Urinary bladder (tissue), 4 donors: ENCODE data around the gene EML5. TPM values are rescaled to one million over a fixed set of nuclear protein-coding genes. Genes with fewer than 3 reads are reported as not detected.
A peak's percentile ranks its signal among the peaks of the same experiment; 100 is the strongest.

Source experiments
- DNase-seq: peaks from one replicate; pipeline ENCODE4 v3.0.0-alpha.2; 2015; ENCODE audit errors: extremely low spot score
- H3K27ac ChIP-seq: one replicate; pipeline ENCODE4 v1.5.1; 2013; ENCODE audit warnings: low read depth, mild to moderate bottlenecking, moderate library complexity
- H3K36me3 ChIP-seq: one replicate; pipeline ENCODE4 v1.6.1; 2013; ENCODE audit warnings: mild to moderate bottlenecking, moderate library complexity; ENCODE audit not compliant: insufficient read depth
- H3K4me1 ChIP-seq: one replicate; pipeline ENCODE4 v1.6.1; 2013; ENCODE audit warnings: mild to moderate bottlenecking, moderate library complexity; ENCODE audit not compliant: insufficient read depth
- H3K4me3 ChIP-seq: one replicate; pipeline ENCODE4 v1.5.1; 2013; ENCODE audit warnings: low read depth, low read length
- WGBS: extraction: QIAGEN DNeasy Blood & Tissue Kit; methylation state at CpG from one replicate; pipeline ENCODE4 v1.1.7; 2013; 5-methylcytosine and 5-hydroxymethylcytosine counted together
- polyA plus RNA-seq: library from polyadenylated mRNA; stranded (reverse); fragments of 200-250 nt; gene quantifications from one replicate; pipeline ENCODE4 v1.2.3, GENCODE V29; 2013
- small RNA-seq: library from RNA; depleted of rRNA; stranded (forward); fragments of <200 nt; gene quantifications from one replicate; pipeline ENCODE3, GENCODE V24; 2014
- total RNA-seq: library from RNA; depleted of rRNA; stranded (reverse); fragments of >200 nt; gene quantifications from one replicate; pipeline ENCODE4 v1.2.3, GENCODE V29; 2014
- donor health status: healthy with polysubstance abuse.
- donor health status: healthy.

The EML5 gene
- total and polyA plus RNA-seq, 2 donors, result 0.60 to 7.0 TPM

DNA sequence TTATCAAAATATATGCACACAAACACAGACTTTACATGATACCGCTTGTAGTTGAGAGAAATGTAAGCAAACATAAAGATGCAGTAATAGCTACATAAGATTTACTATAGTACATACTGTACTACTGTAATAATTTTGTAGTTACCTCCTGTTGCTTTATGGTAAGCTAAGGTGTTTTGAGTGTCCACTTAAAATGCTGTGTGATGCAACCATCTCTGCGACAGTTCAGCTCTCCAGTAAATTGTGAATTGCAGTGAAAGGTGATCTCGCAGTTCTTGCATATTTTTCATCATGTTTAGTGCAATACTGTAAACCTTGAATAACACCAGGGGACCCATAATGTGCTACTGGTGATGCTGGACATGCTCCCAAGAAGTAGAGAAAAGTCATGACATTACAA, 208.3 kb downstream of the EML5 start:
- 95% methylated on average over 3 of the region's 3 CpGs for WGBS
- no peaks in the 10 kb centered on the region for H3K4me1 ChIP-seq
- H3K4me3 ChIP-seq, result no peak overlapping the region
- H3K36me3 ChIP-seq, result no peaks in the 10 kb centered on the region
- no peak overlapping the region for H3K27ac ChIP-seq
- no peak for DNase-seq

DNA sequence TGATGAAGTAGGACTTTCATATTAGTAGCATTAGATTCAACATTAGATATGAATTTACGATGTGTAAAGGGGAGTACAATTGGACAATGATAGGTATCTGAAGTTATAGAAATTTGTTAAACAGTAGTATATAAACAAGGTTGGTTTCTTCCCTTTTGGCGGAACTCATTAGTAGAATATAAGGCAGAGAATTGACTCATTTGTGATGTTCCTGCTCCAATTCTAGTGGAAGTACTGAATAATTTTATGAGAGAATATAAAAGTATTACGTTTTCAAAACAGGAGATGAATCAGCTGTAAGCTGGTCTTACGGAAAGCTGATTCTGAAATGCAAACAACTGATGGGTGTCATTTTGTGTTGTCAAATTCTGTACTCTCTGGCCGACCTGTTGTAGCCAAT, 216.5 kb downstream of the EML5 start:
- Histone ChIP-seq H3K27ac (no peak overlapping the region), H3K4me1 (no peaks in the 10 kb centered on the region), H3K36me3 (peaks cover 11% of the 10 kb centered on the region), H3K4me3 (no peak overlapping the region)
- DNase-seq, result no peak
- WGBS, result 90% methylated on average over 5 of the region's 5 CpGs

DNA sequence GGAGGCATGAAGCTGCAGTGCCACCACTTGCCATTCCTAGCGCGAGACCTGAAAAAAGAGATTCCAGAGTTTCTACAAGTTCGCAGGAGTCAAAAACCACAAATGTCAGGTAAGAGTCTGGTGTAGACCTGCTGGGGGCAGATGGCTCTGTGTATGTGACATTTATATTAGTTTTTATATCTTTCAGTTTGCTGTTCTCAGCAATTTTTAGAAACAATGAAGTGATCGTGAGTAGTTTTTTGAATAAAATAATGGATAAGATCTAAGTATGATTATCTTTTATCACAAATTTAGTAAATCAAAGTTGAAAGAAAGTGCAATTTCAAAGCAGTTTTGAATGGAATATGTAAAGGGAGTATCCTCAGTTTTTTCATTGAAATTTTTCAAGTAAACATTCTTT, 220.6 kb downstream of the EML5 start:
- H3K4me1 ChIP-seq, result no peaks in the 10 kb centered on the region
- H3K36me3 ChIP-seq, result peaks cover 20% of the 10 kb centered on the region
- 94% methylated on average over 4 of the region's 4 CpGs for WGBS

DNA sequence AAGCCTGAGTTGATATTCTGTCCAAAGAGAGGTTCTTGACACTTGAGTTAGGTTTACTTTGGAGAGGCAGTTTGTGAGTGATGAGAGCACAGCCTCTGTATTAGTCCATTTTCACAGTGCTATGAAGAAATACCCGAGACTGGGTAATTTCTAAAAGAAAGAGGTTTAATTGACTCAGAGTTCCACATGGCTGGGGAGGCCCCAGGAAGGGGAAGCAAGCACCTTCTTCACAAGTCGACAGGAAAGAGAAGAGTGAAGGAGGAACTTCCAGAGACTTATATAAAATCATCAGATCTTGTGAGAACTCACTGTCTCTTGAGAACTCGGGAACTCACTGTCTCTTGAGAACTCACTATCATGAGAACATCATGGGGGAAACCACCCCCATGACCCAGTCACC, 224.6 kb downstream of the EML5 start:
- Histone ChIP-seq H3K27ac (no peak overlapping the region), H3K36me3 (peaks cover 11% of the 10 kb centered on the region), H3K4me1 (no peaks in the 10 kb centered on the region), H3K4me3 (no peak overlapping the region)
- DNase-seq, result no peak
- 77% methylated on average over 3 of the region's 3 CpGs for WGBS

More for the DNA sequence above, 220.6 kb downstream of the EML5 start:
- Histone ChIP-seq H3K27ac (no peak overlapping the region), H3K4me3 (no peak overlapping the region)
- DNase-seq, result no peak

DNA sequence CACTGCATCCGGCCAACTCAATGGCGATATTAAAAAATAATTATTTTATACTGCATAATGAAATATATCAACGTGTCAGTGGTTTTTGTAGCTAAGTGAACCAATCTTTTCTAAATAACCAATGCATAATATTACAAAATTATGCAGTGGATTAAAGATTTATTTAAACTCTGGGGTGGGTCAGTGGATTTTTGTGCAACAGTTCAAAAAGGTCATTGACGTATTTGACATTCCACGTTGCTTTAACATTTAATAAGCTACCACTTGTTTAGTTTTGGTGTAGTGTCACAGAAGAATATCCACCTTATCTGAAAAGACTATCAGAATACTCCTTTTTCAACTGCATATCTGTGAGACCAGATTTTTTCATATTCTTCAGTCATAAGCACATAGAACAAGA, 227.3 kb downstream of the EML5 start:
- DNase-seq, result no peak
- no peak overlapping the region for H3K4me3 ChIP-seq
- H3K27ac ChIP-seq, result no peak overlapping the region
- H3K4me1 ChIP-seq, result no peaks in the 10 kb centered on the region
- peaks cover 8% of the 10 kb centered on the region for H3K36me3 ChIP-seq
- WGBS, result 90% methylated on average over 5 of the region's 5 CpGs

DNA sequence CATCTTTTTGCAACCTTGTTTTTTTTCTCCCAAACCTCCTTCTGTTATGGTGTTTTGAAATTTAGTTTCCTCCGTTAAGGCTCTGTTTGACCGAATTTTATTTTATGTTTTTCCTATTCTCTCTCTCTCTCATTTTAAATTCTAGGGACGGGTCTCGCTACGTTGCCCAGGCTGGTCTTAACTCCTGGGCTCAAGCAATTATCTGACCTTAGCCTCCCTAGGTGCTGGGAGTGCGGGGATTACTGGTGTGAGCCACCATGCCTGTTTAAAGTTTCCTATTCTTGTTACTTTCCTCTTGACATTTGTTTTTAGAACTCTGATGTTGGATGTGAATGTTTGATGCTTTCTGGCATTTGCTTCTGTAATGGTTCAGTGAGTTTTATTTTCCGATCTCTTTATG, 228.9 kb downstream of the EML5 start:
- Histone ChIP-seq H3K27ac (no peak overlapping the region), H3K36me3 (peaks cover 4% of the 10 kb centered on the region)
- WGBS, result 32% methylated on average over 7 of the region's 7 CpGs

DNA sequence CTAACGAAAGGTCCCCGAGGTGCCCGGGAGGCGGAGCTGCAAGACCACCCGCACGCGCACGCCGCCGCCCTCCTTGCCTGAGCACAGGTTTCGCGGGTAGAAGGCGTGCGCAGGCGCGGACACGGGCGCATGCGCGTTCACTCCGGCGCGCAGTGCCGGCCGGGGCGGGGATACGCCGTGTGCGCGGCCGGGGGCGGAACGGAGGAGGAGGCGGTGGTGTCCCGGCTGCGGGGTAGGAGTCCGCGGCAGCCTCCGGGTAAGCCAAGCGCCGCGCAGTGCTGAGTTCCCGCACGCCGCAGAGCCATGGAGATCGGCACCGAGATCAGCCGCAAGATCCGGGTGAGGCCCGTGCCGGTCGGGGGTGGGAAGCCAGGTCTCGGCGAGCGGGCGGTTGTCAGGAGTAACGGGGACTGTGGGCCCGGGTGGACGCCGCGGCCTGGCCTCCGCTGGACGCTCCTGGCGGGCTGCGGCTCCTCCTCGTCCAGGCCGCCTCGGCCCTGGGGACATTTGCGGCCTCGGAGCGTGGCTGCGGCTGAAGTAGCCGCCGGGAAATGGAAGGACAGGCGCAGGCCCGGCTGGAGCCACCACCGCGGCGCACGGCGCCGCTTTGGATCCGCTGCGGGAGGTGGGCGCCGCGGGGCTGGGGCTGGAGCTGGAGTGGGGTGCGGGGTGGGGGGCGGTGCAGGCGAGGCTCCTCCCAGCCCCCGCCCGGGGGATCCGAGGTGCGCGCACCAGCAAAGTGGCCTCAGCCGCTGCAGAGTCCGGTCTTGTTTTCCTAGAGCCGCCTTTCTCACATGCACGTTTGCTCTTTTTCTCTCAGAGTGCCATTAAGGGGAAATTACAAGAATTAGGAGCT, 229.7 kb downstream of the EML5 start, which contains the start of gene ZC3H14:
Gene ZC3H14 (plus strand): TSS at position 207 of the 856 bp plus-strand sequence. CDS start 97 bp downstream, at position 304.
- DNase-seq, result peak; percentile 45
- Histone ChIP-seq H3K4me3 (peak within 1 kb of the TSS; percentile 98), H3K27ac (peak within 1 kb of the TSS; percentile 93), H3K36me3 (no peaks in the 10 kb centered on the region), H3K4me1 (no peaks in the 10 kb centered on the region)
- WGBS, result under 1% methylated on average over 99 of the region's 99 CpGs

More for the DNA sequence above, 228.9 kb downstream of the EML5 start:
- peak overlapping the region; percentile 98 for H3K4me3 ChIP-seq
- H3K4me1 ChIP-seq, result no peaks in the 10 kb centered on the region
- DNase-seq, result no peak

DNA sequence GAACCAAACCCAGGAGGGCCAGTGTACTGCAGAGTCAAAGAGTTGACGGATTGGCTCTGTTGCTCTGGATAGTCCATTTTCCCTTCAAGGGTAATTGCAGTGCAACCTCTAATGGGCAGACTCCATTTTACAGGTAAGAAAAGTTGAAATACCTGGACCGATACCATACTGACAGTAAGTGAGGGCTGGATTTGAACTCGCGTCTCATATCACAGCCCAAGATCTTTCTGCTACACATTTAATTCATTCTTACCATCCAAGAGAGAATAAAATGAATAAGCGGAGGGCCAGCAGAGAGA, 230.3 kb downstream of the EML5 start:
- WGBS, result 24% methylated on average over 5 of the region's 5 CpGs

More for the DNA sequence above, 230.3 kb downstream of the EML5 start:
- Histone ChIP-seq H3K27ac (no peak overlapping the region), H3K4me3 (peak overlapping the region; percentile 98), H3K4me1 (no peaks in the 10 kb centered on the region), H3K36me3 (no peaks in the 10 kb centered on the region)
- DNase-seq, result no peak

Small RNA genes lying within 50 kb of the gene (small RNA-seq; reads per million reads assigned to genes)
- gene RF00019, result not detected
- gene RNU4-92P, result not detected

Other genes starting within 250 kb of the EML5 start
- gene PTPN21, start 237.9 kb downstream of the EML5 start, total RNA-seq, result 22.4 TPM
- gene PTPN21, start 237.9 kb downstream of the EML5 start, polyA plus RNA-seq, result 14.5 TPM
- gene ZC3H14, start 229.9 kb downstream of the EML5 start, total RNA-seq, result 66.4 TPM
- gene ZC3H14, start 229.9 kb downstream of the EML5 start, polyA plus RNA-seq, result 33.8 TPM
- gene TTC8, start 31.7 kb upstream of the EML5 start, total RNA-seq, result 35.8 TPM
- 23.2 TPM for gene TTC8, start 31.7 kb upstream of the EML5 start, polyA plus RNA-seq